GM21717 (cell line): ENCODE data around the gene CACNB2.
"Not testable (repeated sequence)": the region's sequence is repeated elsewhere in the genome, so short reads cannot be mapped to it uniquely, and the experiment has no call there.

ENCODE experiments used
- ATAC-seq: cut with Tn5 transposase; IDR thresholded peaks from one replicate; pipeline ENCODE4 v1.9.1; 2021; ENCODE audit warnings: mild to moderate bottlenecking, moderate library complexity; ENCODE audit not compliant: unreplicated experiment

The CACNB2 gene

GRCh38 chr10:18554479-18554878 lies 414.3 kb downstream of the CACNB2 start:
- ATAC-seq, result no peak

- no peak for ATAC-seq
Observed at GRCh38 chr10:18556522-18557147, 416.4 kb downstream of the CACNB2 start.

DNA sequence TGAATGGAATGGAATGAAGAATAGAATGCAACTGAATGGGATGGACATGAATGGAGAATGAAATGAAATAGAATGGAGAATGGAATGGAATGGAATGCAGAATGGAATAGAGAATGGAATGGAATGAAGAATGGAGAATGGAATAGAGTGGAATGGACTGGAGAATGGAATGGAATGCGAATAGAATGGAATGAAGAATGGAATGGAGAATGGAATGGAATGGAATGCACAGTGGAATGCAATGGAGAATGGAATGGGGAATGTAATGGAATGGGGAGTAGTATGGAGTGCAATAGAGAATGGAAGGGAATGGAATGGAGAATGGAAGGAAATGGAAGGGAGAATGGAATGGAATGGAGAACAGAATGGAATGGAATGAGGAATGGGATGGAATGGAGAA lies 417.7 kb downstream of the CACNB2 start:
- ATAC-seq, result no peak

- ATAC-seq, result no peak
Observed at GRCh38 chr10:18561861-18562551, 421.8 kb downstream of the CACNB2 start.

- no peak for ATAC-seq
Observed at GRCh38 chr10:18563003-18563726, 422.9 kb downstream of the CACNB2 start.

- ATAC-seq, result no peak
Observed at GRCh38 chr10:18565006-18565405, 424.8 kb downstream of the CACNB2 start.

DNA sequence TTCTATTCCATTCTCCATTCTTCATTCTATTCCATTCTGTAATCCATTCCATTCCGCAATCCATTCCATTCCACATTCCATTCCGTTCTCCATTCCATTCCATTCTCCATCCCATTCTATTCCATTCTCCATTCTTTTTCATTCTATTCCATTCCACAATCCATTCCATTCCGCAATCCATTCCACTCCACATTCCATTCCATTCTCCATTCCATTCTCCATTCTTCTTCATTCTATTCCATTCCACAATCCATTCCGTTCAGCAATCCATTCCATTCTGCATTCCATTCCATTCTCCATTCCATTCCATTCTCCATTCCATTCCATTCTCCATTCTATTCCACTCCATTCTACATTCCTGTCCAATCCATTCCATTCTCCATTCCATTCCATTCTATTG lies 426.0 kb downstream of the CACNB2 start:
- no peak for ATAC-seq

DNA sequence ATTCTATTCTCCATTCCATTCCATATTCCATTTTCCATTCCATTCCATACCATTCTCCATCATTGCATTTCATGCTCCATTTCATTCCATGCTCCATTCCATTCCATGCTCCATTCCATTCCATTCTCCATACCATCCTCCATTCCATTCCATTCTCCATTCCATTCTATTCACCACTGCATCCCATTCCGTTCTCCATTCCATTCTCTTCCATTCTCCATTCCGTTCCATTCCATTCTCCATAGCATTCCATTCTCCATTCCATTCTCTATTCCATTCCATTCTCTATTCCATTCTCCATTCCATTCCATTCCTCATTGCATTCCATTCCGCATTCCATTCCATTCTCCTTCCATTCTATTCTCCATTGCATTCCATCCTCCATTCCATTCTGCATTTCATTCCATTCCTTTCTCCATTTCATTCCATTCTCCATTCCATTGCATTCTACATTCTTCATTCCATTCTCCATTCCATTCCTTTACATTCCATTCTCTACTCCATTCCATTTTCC lies 427.2 kb downstream of the CACNB2 start:
- ATAC-seq, result no peak

DNA sequence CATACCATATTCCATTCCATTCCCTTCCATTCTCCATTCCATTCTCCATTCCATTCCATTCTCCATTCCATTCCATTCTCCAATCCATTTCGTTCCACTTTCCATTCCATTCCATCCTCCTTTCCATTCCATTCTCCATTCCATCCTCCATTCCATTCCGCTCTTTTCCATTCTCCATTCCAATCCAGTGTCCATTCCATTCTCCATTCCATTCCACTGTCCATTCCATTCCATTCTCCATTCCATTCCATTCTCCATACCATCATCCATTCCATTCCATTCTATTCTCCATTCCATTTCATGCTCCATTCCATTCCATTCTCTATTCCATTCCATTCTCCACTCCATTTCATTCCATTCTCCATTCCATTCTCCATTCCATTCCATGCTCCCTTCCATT lies 430.2 kb downstream of the CACNB2 start:
- not testable (repeated sequence) for ATAC-seq

DNA sequence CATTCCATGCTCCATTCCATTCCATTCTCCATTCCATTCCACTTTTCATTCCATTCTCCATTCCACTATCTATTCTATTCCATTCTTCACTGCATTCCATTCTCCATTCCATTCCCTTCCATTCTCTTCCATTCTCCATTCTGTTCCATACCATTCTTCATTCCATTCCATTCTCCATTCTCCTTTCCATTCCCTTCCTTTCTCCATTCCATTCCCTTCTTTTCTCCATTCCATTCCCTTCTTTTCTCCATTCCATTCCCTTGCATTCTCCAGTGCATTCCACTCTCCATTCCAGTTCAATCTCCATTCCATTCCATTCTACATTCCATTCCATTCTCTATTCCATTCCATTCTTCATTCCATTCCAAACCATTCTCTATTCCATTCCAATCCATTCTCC lies 430.9 kb downstream of the CACNB2 start:
- ATAC-seq, result no peak

GRCh38 chr10:18571780-18572179 lies 431.6 kb downstream of the CACNB2 start:
- ATAC-seq, result no peak

DNA sequence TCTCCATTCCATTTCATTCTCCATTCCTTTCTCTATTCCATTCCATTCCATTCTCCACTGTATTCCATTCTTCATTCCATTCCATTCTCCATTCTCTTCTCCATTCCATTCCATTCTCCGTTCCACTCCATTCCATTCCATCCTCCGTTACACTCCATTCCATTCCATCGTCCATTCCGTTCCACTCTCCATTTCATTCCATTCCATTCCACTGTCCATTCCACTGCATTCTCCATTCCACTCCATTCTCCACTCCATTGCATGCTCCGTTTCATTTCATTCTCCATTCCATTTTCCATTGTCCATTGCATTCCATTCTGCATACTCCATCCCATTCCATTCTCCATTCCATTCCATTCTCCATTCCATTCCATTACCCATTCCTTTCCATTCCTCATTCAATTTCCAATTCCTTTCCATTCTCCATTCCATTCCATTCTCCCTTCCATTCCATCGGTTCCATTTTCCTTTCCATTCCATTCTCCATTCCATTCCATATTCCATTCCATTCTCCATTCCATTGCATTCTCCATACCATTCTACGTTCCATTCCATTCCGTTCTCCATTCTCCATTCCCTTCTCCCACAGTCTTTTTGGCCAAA lies 432.8 kb downstream of the CACNB2 start:
- ATAC-seq, result no peak

DNA sequence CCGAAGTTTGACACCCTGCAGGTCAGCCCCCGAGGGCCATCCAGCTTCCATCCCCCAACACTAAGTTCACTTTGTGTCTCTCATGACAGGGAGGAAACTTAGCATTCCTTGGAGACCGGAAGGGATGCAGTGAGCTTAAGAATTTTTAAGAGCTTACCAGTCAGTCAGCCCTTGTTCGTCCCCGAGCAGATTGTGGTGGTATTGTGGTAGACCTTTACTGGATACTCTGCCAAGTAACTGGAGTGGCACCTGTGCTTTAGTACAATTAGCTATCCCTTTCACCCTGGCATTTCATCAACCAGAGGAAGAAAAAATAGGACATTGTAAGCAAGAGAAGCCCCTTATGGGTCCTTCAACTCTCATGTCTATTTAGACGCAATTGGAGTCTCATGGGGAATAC lies 436.4 kb downstream of the CACNB2 start:
- ATAC-seq, result no peak

GRCh38 chr10:18577823-18578685 lies 437.8 kb downstream of the CACNB2 start:
- no peak for ATAC-seq

GRCh38 chr10:18582803-18583202 lies 442.6 kb downstream of the CACNB2 start:
- ATAC-seq, result no peak

DNA sequence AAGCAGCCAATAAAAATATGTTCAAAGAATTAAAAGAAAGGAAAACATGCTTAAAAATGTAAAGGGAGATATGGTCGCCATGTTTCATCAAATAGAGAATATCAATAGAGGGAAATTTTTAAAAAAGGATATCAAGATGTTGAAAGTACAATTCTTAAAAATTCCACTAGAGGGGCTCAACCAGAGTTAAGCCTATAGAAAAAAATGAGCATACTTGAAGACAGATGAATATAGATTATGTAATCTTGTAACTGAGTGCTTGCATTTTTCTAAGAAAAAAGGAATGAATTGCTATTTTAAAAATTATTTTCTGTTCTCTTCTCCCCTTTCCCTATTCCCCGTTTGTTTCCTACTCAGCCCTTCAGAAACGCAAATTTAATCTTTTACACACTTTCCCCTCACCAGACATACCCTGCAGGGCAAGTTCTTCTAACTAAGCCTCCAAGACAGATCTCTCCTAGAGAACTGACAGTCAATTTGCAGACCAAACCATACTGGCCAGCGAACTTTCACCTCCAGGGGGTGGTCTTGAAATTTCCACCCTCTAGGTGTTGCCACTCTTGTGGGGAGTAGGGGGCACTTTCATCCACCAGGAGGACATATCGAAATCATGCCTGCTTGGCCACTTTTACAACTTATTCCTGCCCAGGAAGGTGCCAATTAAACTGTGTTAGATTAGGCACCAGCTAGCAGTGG lies 443.5 kb downstream of the CACNB2 start:
- no peak for ATAC-seq

DNA sequence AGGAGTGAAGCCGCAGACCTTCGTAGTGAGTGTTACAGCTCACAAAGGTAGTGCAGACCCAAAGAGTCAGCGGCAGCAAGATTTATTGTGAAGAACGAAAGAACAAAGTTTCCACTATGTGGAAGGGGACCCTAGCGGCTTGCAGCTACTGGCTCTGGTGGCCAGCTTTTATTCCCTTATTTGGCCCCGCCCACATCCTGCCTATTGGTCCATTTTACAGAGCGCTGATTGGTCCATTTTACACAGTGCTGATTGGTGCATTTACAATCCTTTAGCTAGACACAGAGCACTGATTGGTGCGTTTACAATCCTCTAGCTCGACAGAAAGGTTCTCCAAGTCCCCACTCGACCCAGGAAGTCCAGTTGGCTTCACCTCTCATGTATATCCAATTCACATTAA lies 446.4 kb downstream of the CACNB2 start:
- not testable (repeated sequence) for ATAC-seq

GRCh38 chr10:18591141-18591540 lies 450.9 kb downstream of the CACNB2 start:
- ATAC-seq, result not testable (repeated sequence)
